Erythroblast (primary cell): ENCODE data around the gene SUPT16H.

Experiments
- GATA1 ChIP-seq: IDR thresholded peaks from 2 replicates; pipeline ENCODE4 v1.6.1; 2011; ENCODE audit warnings: low read depth, mild to moderate bottlenecking, control low read depth, low read length, moderate library complexity
- POLR2A ChIP-seq: IDR thresholded peaks from 2 replicates; pipeline ENCODE4 v1.6.1; 2011; ENCODE audit warnings: mild to moderate bottlenecking, low read length

DNA sequence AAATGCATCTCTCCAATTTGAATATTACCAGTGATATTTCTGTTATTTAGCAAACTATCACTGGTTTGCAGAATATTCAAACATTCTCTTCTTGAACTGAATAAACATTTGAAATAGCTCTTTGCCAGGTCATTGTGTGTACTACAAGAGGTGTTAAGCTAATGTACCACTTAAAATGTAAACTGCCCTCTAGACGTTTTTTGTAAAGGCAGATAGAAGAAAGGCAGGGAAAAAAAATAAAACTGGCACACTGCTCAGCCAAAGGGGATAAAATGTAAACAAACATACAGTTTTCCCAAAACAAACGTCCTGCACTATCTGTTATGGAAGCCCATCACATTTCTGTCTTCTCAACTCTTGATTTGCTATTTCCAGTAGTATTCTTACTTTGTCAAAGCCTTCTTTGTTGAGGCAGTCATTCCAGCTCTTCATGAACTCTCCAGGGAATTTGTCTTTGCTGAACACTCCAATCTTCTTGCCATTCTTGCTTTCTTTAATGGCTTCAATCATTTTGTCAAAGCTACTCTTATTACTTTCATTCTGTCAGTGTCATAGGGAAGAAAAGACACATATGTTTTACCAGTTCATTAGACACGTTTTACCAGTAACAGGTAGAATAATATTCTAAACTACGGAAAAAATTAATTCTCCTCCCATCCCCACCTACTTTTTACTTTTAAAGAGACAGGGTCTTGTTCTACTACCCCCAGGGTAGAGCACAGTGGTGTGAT is 13.7 kb downstream of the SUPT16H start:
- TF ChIP-seq POLR2A (no peak), GATA1 (no peak)
